IPS DF 4.7 (cell line): ENCODE data around the gene EVA1C.
"Not testable (repeated sequence)": the region's sequence is repeated elsewhere in the genome, so short reads cannot be mapped to it uniquely, and the experiment has no call there.

Source experiments
- DNase-seq: peaks from one replicate; pipeline ENCODE4 v3.0.0-alpha.2; 2013; ENCODE audit warnings: low spot score; ENCODE audit errors: extremely low read depth

The EVA1C gene

DNA sequence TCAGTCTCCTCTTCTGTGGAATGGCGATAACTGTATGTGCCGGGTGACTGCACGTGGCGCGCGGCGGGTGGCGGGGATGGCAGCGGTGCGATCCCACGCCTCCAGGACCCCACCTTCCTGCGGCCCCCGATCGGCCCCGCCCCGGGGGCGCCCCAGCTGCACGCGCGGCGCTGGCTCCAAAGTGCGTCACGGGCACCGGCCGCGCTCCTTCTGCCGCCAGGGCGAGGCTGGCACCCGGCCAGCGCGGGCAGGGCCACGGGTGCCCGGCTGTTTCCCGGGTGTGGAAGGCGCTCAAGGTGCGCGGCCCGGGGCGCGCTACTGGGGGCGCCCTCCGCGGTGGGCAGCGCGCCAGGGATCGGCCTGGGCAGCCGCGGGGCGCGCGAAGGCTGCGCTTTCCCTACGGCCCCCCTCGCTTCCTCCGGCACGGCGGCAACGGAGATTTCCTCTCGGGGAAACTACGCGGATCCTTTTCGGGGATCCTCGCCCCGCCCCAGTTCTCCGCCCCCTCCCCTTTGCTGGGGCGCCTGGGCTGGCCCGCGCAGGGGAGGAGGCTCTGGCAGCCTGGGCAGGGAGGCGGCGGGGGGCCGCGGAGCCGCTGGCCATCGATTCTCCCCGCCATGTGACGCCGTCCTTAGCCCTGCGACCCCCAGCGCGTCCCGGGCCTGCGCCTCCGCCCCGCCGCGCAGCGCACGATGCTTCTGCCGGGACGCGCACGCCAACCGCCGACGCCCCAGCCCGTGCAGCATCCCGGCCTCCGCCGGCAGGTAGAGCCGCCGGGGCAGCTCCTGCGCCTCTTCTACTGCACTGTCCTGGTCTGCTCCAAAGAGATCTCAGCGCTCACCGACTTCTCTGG lies at the start of gene EVA1C:
Gene EVA1C, plus strand, starts transcription at position 545 of the 853 bp plus-strand sequence. Its CDS starts 148 bp downstream, at position 693.
- no peak for DNase-seq

GRCh38 chr21:32364387-32364786 lies 48.1 kb upstream of the EVA1C start:
- no peak for DNase-seq

GRCh38 chr21:32364796-32365195 lies 47.7 kb upstream of the EVA1C start:
- DNase-seq: no peak

- DNase-seq: no peak
Measured at GRCh38 chr21:32366191-32366590, 46.3 kb upstream of the EVA1C start.

DNA sequence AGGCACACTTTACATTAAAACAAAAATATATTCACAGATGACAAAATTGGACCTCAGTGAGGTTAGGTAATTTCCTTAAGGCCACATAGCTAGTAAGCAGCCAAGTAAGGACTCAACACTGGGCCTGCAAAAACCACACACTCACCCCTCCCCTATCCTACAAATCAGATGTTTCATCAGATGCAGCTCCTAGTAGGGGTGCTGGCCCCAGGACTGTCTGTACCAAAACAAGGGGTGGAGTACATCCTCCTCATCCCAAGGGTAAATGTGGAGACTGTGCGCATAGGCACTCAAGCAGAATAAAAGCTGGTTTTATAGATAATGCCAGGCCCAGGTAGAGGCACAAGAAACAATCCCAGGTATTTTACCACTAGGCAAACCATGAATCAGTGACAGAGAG lies 45.3 kb upstream of the EVA1C start:
- DNase-seq: no peak

DNA sequence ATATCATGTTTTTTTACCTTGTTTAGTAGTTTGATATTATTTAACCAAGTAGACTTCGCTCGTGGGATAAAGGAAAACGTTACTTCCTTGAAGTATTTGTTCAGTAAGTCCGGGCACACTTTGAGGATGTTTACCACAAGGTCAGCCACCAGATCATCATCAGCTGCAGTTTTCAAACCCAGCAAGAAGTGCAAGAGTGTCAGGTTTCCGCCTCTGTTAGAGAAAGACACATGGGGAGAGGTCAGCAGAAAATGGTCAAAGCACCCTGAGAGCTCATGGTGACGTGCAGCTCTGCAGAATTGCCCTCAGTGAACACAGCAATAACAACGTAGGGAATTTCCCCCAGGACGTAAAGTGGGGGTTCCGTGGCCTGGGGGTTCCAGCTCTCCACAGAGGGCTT lies 44.1 kb upstream of the EVA1C start:
- no peak for DNase-seq

GRCh38 chr21:32368961-32369360 lies 43.5 kb upstream of the EVA1C start:
- not testable (repeated sequence) for DNase-seq

GRCh38 chr21:32370998-32371766 lies 41.3 kb upstream of the EVA1C start:
- DNase-seq: no peak

DNA sequence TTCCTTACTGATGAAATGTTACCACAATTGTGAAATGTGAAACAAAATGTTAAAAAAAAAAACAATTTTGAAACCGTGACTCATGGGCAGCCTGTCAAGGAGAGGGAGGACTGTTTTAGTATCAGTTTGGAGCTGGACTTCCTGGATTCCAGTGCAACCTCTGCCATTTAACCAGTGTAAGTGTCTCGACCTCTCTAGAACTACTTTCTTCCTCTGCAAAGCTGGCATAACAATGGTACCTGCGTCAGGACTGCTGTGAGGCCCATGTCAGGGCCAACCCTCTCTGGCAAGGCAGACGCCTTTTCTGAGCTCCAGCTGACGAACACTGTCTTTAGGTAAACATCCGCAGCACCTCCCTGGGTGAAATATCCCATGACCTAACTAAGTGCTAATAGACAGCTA lies 40.6 kb upstream of the EVA1C start:
- DNase-seq: no peak

- no peak for DNase-seq
Measured at GRCh38 chr21:32372755-32373154, 39.8 kb upstream of the EVA1C start.

- no peak for DNase-seq
Measured at GRCh38 chr21:32377506-32377905, 35.0 kb upstream of the EVA1C start.

DNA sequence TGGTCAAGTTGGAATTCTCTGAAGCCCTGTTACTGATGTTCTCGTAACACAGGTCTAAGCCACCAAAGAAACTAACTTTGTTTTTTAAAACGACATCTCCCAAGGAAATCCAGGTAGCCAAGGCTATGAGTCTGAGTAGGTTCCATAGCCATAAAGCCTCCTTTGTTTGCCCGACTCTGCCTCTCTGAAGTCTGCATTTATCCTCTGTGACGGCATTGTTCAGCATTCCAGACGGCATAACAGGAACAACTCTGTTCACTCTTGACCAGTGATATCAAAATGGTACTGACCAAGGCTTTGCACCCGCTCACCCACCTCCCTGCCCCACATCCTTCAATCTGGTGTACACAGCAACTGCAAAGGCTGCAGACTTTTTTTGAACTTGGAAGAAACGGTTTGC lies 34.5 kb upstream of the EVA1C start:
- DNase-seq: no peak

- no peak for DNase-seq
Measured at GRCh38 chr21:32378956-32379355, 33.5 kb upstream of the EVA1C start.

GRCh38 chr21:32380940-32381339 lies 31.6 kb upstream of the EVA1C start:
- no peak for DNase-seq

GRCh38 chr21:32381571-32381970 lies 30.9 kb upstream of the EVA1C start:
- DNase-seq: no peak

DNA sequence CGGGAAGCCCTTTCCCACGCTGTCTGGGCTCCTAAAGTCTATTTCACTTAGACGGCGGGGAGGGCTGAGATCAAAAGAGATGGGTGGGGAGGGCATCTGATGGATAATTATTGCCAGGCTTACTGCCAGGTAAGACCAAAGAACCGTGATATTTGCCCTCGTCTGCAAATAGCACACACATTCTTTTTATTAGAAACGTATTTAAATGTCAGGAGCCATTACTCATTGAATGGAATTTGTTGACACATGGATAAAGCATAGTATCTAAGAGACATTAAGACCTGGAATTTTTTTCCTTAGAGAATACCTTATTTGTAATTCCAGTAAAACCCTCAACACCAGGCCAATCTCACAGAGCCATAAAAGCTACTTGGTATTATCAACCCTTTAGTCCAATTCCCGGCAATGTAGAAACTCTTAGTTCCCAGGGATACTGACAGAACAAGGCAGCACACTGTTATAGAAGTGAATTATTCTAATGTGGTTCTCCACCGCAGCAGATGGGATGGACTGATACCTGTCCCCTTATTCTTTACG lies 30.3 kb upstream of the EVA1C start:
- no peak for DNase-seq

GRCh38 chr21:32383812-32384211 lies 28.7 kb upstream of the EVA1C start:
- no peak for DNase-seq

DNA sequence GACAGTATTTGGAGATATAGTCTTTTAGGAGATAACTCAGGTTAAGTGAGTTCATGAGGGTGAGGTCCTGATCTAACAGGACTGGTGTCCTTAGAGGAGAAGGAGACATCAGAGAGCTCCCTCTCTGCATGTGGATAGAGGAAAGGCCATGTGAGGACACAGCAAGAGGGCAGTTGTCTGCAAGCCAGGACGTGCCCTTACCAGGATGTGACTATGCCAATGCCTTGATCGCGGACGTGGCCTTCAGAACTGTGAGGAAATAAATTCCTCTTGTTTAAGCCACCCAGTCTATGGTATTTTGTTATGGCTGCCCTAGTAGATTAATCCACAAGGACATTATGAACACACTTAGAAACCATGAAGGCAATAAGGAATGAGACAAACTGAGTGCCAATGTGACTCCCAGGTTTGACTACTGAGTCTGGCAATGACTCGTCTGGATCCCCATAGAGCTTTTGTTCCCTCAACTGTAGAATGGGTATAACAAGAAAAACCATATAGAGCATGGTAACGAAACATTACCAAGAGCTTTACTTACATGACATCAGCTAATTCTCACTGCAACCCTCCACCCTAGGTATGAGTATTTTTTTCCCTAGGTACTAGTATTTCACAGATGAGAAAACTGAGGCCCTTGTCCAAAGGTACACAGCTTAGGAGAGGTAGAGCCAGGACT lies 26.2 kb upstream of the EVA1C start:
- no peak for DNase-seq

DNA sequence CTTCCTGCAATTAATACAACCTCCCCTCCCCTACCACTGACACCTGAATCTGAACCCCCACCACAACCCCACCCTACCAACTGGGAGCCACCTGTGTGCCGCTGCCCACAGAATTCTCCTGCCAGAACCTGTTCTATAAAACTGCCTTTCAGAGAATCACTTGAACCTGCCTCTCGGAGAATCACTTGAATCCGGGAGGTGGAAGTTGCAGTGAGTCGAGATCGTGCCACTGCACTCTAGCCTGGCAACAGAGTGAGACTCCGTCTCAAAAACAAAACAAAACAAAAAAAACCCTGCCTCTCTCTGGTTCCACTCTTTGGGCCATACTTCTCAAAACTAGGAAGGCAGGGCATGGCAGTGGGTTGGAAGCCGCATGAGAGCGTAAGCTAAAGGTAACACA lies 25.4 kb upstream of the EVA1C start:
- DNase-seq: no peak

DNA sequence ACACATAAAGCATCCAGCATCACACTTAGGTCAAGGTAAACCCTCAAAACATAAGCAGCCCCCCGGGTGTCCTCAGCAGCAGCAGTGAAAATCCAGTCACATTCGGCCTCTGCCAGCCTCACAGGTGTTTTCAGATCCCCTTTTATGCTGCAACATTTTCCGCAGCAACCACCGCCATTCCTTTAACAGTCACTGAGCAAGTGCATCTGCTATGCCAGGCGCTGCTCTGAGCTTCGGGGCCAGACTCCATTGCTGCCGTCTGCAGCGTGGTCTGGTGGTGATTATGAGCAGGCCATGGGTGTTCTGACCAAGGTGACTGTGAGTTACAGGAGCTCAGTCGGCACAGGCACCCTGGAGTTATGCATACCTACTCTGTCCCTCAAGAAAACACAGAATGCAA lies 24.2 kb upstream of the EVA1C start:
- DNase-seq: no peak

DNA sequence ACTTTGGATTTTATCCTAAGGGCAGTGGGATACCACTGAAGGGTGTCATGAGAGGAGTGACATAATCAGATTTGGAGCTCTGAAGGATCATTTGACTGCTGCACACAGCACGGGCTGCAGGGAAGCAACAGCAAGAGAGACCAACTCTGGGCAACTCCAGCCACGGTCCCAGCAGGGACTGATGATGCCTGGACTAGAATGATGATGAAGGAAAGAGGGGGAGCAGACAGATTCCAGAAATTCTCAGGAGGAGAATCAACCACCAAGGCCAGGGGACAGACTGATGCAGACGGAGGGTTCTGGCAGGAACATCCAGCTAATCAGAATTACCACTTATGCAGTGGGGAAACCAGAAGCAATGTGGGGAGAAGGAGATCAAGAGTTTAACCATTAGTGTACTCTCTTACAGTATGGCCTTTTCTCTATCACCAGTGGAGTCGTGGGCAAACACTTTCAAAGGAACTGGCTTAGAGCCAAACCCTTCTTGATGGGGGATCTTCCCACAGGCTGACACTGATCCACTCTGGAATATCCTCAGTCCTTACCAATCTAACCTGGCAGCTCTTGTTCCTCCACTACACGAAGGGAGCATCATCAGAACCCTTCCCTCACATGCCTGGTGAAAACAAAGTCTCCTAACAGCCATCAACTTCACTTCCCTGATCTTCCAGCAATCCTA lies 23.0 kb upstream of the EVA1C start:
- no peak for DNase-seq
